NB4 (cell line): ENCODE results near the gene PVALEF.

Experiments used
- CTCF ChIP-seq: IDR thresholded peaks from one replicate; pipeline ENCODE4 v1.5.1; 2012; ENCODE audit warnings: low read depth, low read length
- MYC ChIP-seq: IDR thresholded peaks from 2 replicates; pipeline ENCODE4 v1.6.1; 2011; ENCODE audit warnings: low read depth, low read length
- POLR2A ChIP-seq: IDR thresholded peaks from 2 replicates; pipeline ENCODE4 v1.6.1; 2011; ENCODE audit warnings: mild to moderate bottlenecking; ENCODE audit not compliant: insufficient read length; ENCODE audit errors: extremely low read depth

GRCh38 chr17:81132770-81133723, 32.3 kb upstream of the PVALEF start:
- TF ChIP-seq CTCF = no peak
- TF ChIP-seq POLR2A = no peak
- no peak for TF ChIP-seq MYC
